OCI-LY3 (cell line): ENCODE results near the gene LIF.

Experiments used
- H2AFZ ChIP-seq: fragments of 200-600, 300-600 bp; shearing (Covaris generic); 2 replicates; pipeline ENCODE4 v1.6.0; 2014; ENCODE audit warnings: antibody characterized with exemption, low read depth, low read length
- H3K27ac ChIP-seq: fragments of 200-600, 300-600 bp; sonication (generic); 2 replicates; pipeline ENCODE4 v1.5.1; 2014; ENCODE audit warnings: mild to moderate bottlenecking, low read length, moderate library complexity, mixed read lengths
- H3K27me3 ChIP-seq: fragments of 200-600, 300-600 bp; sonication (generic); 2 replicates; pipeline ENCODE4 v1.6.1; 2014; ENCODE audit warnings: low read depth, low read length, mixed read lengths
- H3K36me3 ChIP-seq: fragments of 200-600, 300-600 bp; sonication (generic); replicated peaks from 2 replicates; pipeline ENCODE3; 2014; ENCODE audit warnings: low read depth, low read length, mixed read lengths
- H3K4me1 ChIP-seq: fragments of 300-600, 200-600 bp; sonication (generic); 2 replicates; pipeline ENCODE4 v1.6.1; 2014; ENCODE audit warnings: low read length, mixed read lengths
- H3K4me2 ChIP-seq: fragments of 200-600, 300-600 bp; sonication (generic); 2 replicates; pipeline ENCODE4 v1.6.1; 2014; ENCODE audit warnings: low read length, mixed read lengths
- H3K4me3 ChIP-seq: fragments of 300-600, 200-600 bp; sonication (generic); 2 replicates; pipeline ENCODE4 v1.5.1; 2014; ENCODE audit warnings: antibody characterized with exemption, mild to moderate bottlenecking, low read length, moderate library complexity
- H3K79me2 ChIP-seq: fragments of 300-600, 200-600 bp; shearing (Covaris generic); 2 replicates; pipeline ENCODE4 v1.6.1; 2014; ENCODE audit warnings: mild to moderate bottlenecking, low read length, mixed read lengths
- H3K9ac ChIP-seq: fragments of 300-600, 200-600 bp; shearing (Covaris generic); 2 replicates; pipeline ENCODE4 v1.6.0; 2014; ENCODE audit warnings: mild to moderate bottlenecking, low read length, moderate library complexity
- H3K9me3 ChIP-seq: fragments of 200-600, 300-600 bp; shearing (Covaris generic); 2 replicates; pipeline ENCODE4 v1.6.1; 2014; ENCODE audit warnings: low read length, mixed read lengths; ENCODE audit not compliant: insufficient read depth
- H4K20me1 ChIP-seq: fragments of 200-600, 300-600 bp; sonication (generic); 2 replicates; pipeline ENCODE4 v1.6.1; 2016; ENCODE audit warnings: low read length, mixed read lengths; ENCODE audit not compliant: insufficient read depth
- EZH2phosphoT487 ChIP-seq: fragments of 200-600 bp; shearing (Covaris generic); IDR thresholded peaks from 2 replicates; pipeline ENCODE4 v1.6.1; 2018; ENCODE audit warnings: antibody characterized with exemption, mixed run types, low read depth
- TF ChIP-seq, protein P1 (sequence below): fragments of 200-600, 300-600 bp; sonication (generic); IDR thresholded peaks from 2 replicates; pipeline ENCODE4 v1.5.1; 2014; ENCODE audit warnings: antibody characterized with exemption, low read length, low read depth

Gene LIF

DNA sequence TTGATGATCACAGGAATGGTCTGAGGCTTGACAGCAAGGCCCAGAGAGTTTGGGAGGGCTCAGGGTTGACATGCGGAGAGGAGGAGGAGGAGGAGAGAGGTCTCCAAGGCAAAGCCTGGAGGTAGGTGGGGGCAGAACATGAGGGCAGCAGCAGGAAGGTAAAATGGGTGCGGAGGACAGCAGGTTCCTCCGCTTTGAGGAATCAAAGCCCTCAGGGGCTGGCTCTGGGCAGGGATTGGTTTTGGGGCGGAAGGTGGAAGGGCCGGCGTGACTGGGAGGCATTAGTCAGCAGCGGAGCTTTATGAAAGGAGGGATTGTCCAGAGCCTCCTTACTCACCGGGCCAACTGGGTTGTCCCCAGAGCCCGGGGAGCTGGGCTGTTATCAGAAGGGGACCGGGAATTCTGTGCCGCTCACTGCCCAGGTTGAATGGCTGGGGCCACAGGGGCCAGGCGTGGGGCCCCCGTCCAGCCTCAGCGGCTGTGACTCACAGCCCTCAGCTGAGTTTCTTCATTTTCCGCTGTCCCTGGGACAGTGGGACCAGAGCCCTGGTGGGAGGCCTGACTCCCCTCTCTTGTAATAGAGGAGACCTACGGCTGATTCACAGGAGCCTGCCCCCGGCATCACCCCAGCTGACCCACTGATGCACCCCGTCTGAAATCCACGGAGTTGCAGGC is 36.2 kb downstream of the LIF start:
- no peak overlapping the region for H2AFZ ChIP-seq
- no peak overlapping the region for H3K4me3 ChIP-seq
- H3K36me3 ChIP-seq: no peaks in the 10 kb centered on the region
- no peak overlapping the region for H3K9ac ChIP-seq
- H3K4me2 ChIP-seq: no peak overlapping the region
- no peak for TF ChIP-seq EZH2phosphoT487
- TF ChIP-seq, protein P1, sequence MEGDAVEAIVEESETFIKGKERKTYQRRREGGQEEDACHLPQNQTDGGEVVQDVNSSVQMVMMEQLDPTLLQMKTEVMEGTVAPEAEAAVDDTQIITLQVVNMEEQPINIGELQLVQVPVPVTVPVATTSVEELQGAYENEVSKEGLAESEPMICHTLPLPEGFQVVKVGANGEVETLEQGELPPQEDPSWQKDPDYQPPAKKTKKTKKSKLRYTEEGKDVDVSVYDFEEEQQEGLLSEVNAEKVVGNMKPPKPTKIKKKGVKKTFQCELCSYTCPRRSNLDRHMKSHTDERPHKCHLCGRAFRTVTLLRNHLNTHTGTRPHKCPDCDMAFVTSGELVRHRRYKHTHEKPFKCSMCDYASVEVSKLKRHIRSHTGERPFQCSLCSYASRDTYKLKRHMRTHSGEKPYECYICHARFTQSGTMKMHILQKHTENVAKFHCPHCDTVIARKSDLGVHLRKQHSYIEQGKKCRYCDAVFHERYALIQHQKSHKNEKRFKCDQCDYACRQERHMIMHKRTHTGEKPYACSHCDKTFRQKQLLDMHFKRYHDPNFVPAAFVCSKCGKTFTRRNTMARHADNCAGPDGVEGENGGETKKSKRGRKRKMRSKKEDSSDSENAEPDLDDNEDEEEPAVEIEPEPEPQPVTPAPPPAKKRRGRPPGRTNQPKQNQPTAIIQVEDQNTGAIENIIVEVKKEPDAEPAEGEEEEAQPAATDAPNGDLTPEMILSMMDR: no peak
- H3K4me1 ChIP-seq: peaks cover 12% of the 10 kb centered on the region
- H3K79me2 ChIP-seq: no peaks in the 10 kb centered on the region
- H3K9me3 ChIP-seq: no peaks in the 10 kb centered on the region
- H4K20me1 ChIP-seq: no peaks in the 10 kb centered on the region
- no peak overlapping the region for H3K27ac ChIP-seq
- H3K27me3 ChIP-seq: peaks cover 26% of the 10 kb centered on the region

DNA sequence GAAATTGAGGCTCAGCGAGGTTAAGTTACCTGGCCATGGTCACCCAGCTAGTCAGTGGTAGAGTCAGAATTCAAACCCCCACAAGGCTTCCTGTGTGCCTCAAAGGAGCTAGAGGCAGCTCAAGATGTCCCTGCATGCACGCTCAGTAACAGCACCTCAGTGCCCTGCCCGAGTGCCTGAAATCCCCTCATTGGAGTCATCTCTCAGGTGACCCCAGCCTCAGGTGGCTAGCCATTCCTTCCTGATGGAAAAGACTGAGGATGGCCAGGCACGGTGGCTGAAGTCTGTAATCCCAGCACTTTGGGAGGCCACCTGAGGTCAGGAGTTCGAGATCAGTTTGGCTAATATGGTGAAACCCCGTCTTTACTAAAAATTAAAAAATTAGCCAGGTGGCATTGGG is 36.9 kb downstream of the LIF start:
- TF ChIP-seq EZH2phosphoT487: no peak
- TF ChIP-seq, protein P1: no peak
- no peaks in the 10 kb centered on the region for H3K9me3 ChIP-seq
- no peaks in the 10 kb centered on the region for H3K36me3 ChIP-seq
- H2AFZ ChIP-seq: no peak overlapping the region
- H4K20me1 ChIP-seq: no peaks in the 10 kb centered on the region
- H3K4me2 ChIP-seq: no peak overlapping the region
- no peaks in the 10 kb centered on the region for H3K79me2 ChIP-seq
- no peak overlapping the region for H3K9ac ChIP-seq
- H3K27me3 ChIP-seq: peaks cover 19% of the 10 kb centered on the region; the same call in 1 of the 2 replicates
- H3K27ac ChIP-seq: no peak overlapping the region
- H3K4me3 ChIP-seq: no peak overlapping the region
- peaks cover 12% of the 10 kb centered on the region for H3K4me1 ChIP-seq

DNA sequence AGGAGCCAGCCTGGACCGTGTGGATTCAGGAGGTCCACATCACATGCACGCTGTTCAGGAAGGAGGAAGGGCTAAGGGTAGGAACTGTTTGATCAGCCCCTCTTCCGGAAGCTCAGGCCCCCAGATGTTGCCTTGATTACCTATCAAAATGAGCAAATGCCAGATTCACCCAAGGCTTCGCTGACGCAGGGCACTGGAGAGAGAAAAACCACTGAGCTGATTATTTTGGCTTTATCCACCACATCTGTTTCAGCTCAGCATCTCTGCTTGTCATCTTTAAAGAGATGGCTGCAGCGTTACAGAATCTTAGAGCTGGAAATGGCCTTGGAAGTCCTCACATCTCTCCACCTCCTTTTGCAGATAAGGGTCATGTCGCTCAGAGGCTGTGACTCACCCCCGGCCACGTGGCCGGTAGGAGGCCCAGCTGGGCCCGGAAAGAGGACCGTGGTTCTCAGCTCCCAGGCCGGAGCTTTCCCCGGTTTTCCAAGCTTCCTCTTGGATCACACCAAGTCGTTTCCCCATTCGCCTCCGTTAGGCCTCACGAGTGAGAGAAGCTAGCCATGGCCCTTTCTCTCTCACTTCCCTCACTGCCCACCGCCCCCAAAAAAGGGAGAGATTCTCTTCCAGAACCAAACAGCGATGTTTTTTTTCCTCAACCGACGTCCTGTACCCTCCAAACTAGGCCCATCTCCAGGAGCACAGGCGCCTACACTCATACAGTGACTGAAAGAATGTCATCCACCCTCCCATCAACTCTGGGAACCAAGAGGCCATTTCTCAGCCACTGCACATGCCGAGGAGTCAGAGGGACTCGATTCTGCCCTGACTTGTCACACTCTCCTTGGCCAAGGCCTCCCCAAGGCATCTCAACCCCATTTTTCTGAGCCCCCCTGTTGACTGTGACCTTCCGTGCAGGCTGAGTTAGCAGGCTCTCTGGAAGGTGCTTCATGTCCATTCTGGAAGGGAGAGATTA is 37.6 kb downstream of the LIF start:
- Histone ChIP-seq H3K36me3 (no peaks in the 10 kb centered on the region), H3K27me3 (peaks cover 13% of the 10 kb centered on the region; the same call in 1 of the 2 replicates), H3K9ac (no peak overlapping the region), H2AFZ (no peak overlapping the region), H3K9me3 (no peaks in the 10 kb centered on the region), H3K4me1 (peaks cover 12% of the 10 kb centered on the region), H3K79me2 (no peaks in the 10 kb centered on the region), H3K4me2 (no peak overlapping the region), H3K27ac (no peak overlapping the region), H3K4me3 (no peak overlapping the region), H4K20me1 (no peaks in the 10 kb centered on the region)
- TF ChIP-seq, protein P1: no peak
- TF ChIP-seq EZH2phosphoT487: no peak

DNA sequence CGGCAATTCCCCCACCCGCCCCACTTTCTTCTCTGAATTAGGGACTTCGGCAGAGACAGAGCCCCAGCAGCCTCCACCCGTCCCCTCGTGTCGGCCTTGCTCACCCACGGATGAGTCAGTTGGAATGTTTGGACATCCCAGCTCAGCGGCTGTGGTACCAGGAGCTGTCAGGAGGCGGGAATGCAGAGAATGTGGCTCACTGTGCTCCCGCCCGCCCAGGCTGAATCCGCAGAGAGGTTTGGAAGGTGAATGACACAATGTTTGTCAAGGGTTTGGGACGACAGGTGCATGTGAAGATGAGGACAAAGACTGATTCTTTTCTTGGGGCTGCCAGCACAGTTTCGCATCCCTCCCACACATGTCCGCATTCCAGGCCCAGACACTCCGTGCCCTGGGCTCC is 39.6 kb downstream of the LIF start:
- no peaks in the 10 kb centered on the region for H3K9me3 ChIP-seq
- no peak overlapping the region for H3K4me2 ChIP-seq
- no peaks in the 10 kb centered on the region for H3K36me3 ChIP-seq
- H3K4me3 ChIP-seq: no peak overlapping the region
- H4K20me1 ChIP-seq: no peaks in the 10 kb centered on the region
- no peaks in the 10 kb centered on the region for H3K79me2 ChIP-seq
- no peak overlapping the region for H3K9ac ChIP-seq
- TF ChIP-seq, protein P1: no peak
- no peak for TF ChIP-seq EZH2phosphoT487
- H3K27ac ChIP-seq: no peak overlapping the region
- H3K4me1 ChIP-seq: peaks cover 17% of the 10 kb centered on the region
- no peaks in the 10 kb centered on the region for H3K27me3 ChIP-seq
- no peak overlapping the region for H2AFZ ChIP-seq
